GM21526 (cell line): Measurements from ENCODE around the gene CFAP43.
"Not testable (repeated sequence)": the region's sequence is repeated elsewhere in the genome, so short reads cannot be mapped to it uniquely, and the experiment has no call there.

ENCODE experiments used
- ATAC-seq: cut with Tn5 transposase; IDR thresholded peaks from one replicate; pipeline ENCODE4 v1.9.1; 2021; ENCODE audit warnings: moderate library complexity; ENCODE audit not compliant: unreplicated experiment, low FRiP score

The CFAP43 gene

DNA sequence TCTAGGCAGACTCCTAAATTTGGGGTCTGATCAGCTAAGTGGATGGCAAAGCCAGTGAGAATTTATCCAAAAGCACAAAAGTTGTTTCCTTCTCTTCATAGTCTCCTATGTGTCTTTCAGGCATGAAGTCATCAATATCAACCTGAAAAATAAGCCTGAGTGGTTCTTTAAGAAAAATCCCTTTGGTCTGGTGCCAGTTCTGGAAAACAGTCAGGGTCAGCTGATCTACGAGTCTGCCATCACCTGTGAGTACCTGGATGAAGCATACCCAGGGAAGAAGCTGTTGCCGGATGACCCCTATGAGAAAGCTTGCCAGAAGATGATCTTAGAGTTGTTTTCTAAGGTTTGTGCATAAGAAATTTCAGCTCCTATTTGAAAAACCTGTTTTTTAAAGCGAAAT is 27.3 kb upstream of the CFAP43 start:
- no peak for ATAC-seq

DNA sequence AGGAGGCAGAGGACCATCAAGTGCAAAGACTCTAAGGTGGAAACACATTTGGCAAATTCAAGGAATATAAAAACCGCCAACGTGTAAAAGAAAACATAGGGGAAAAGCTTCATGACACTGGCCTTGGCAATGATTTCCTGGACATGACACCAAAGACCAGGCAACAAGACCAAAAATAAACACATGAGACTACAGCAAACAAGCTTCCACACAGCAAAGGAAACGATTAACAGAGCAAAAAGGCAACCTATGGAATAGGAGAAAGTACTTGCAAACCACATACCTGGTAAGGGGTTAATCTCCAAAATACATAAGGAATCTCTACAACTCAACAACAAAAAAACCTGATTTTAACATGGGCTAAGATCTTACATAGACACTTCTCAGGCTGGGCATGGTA is 26.0 kb upstream of the CFAP43 start:
- ATAC-seq, result no peak

DNA sequence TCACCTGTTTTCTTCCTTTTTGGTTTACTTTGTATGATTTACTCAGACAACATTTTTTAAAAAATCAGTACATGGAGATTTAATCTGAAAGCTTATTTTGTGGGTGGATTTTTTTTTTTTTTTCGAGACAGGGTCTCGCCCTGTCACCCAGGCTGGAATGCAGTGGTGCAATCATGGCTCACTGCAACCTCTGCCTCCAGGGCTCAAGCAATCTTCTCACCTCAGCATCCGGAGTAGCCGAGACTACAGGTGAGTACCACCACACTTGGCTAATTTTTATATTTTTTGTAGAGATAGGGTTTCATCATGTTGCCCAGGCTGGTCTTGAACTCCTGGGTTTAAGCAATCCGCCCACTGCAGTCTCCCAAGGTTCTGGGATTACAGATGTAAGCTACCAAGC is 25.1 kb upstream of the CFAP43 start:
- no peak for ATAC-seq

DNA sequence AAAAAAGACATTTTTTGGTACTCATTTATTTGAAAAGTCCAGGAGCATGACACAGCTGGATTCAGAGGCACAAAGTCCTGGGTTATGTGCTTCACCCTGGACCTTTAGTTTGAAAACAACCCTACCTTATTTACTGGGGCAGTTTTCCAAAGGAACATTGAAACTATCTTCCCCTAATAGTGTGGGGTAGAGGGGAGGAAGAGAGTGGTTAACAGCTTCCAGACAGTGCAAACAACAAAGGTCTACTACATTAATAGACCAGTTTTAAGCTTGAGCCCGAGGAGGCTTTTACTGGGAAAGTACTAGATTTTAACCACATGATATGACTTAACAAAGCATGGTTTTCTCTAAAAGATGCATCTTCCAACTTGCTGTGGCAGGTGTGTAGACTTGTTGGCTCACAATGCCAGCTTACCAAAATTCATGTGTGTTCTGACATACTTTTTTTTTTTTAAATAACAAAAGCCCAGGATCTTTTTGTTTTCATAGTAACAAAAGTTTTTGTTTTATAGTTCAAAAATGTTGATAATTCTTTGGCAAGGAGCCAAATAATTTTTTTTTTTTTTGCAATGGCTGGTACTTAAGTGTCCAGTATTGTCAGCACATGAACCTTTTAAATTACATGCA is 24.3 kb upstream of the CFAP43 start:
- ATAC-seq, result no peak

DNA sequence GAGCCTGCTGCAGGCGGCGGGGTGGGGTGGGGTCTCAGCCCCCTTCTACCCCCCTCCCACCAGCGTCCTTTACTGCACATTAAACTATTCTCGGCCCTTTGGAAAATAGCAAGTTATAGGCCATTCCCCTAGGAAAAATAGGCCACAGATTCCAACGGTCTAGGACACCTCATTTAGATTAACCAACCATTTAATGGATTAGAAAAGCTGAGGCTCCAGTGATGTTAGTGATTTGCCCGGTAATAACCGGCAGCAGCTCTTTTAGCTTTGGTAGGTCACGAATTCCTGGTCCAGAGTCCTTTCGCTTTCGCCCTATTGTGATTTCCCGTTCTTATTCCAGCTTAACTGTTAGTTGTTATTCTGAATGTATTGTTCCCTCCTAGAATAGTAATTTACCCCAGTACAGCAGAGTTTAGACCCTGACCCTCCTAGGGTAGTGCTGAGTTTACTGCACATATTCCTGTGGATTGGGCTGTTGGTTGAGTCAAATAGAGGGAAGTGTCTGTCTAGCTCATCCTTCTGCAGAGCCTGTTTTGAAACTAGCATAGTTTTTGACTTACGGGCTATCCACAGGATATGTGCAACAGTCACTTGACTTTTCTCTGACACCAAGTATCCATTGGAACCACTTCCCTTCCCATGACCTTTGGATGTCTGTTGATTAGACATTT is 23.3 kb upstream of the CFAP43 start:
- peak; percentile 42 for ATAC-seq

DNA sequence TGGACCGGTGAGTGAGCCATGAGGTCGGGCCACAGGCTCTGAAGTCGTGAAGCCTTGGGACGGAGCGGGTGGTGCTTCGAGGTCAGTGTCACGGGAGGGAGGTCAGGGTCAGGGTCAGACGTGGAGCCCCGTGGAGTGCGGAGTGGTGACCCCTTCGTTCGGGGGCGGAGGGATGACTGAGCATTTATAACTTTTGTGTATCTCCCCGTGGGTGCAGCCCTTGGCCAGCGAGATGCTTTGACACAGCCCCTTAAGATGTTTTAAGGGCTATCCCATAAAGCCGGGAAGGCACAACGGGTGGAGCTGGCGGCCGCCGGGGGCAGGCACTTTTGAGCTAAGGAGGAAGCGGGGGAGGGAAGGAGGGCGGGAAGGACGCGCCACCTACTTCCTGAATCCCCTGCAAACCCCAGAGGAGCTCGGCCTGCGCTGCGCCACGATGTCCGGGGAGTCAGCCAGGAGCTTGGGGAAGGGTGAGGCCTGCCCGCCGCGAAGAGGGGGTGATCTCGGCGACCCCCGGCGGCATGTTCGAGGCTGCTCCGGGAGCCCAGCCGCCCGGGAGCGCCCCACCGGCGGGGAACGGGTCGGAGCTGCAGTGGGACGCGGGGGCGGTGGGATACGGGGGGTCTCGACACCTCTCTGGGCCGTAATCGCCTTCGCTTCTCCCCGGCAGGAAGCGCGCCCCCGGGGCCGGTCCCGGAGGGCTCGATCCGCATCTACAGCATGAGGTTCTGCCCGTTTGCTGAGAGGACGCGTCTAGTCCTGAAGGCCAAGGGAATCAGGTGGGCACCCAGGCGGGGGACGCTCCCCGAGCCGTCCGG is 22.5 kb upstream of the CFAP43 start, which contains the start of gene GSTO1:
TSS of gene GSTO1 (plus strand) at position 400 of the 818 bp plus-strand sequence. CDS start at position 437, 37 bp downstream.
- ATAC-seq, result peak; percentile 69

DNA sequence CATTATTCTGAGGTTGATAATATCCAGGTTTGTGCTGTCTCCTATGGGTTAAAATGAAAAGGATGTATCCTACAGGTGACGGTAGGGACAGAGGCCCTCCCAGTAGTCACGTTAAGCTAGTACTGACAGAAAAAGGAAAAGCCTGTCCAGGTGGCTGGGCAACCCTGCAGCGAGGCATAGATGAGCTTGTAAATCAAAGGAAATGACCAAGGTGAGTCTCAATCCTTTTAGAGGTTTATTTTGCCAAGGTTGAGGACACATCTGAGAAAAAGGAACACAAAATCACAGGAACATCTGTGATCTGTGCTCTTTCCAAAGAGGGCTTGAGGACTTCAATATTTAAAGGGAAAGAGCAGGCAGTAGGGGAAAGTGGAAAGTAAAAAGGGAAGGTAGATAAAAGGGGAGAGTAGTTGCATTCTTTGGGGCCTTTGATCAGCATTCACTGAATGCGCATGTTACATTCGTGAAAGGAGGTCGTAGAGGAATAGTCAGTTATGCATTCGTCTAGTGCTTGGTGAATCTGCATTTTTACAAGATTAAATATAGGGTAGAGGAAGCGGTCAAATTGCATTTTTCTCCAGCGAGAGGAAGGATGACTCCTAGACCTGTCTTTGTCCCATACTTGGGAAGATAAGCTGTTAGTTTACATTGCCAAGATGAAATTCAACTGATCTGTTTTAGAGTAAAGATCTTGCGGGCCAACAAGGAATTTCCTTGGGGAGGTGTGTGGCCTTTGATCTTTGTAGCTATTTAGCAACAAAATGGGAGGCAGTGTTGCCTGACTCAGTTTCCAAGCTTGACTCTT is 21.6 kb upstream of the CFAP43 start:
- ATAC-seq, result no peak

DNA sequence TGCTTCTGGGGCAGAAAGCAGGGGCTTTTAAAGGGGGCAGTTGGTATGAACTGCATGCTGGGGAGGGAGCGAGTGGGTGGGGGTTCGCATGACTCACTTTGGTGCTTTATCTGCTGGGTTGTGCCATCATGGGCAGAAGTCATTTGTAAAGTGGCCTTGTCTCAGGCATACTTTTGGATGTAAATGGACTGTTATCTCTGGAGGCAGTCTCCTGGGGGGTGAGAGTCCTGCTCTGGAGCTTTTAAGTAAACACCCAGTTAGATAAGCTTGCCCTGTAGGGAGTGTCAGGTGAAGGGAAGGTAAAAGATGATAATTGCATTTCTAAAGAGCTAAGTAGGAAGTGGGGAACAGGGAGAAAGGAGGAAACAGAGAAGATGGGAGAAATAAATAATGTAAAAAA is 20.9 kb upstream of the CFAP43 start:
- no peak for ATAC-seq

DNA sequence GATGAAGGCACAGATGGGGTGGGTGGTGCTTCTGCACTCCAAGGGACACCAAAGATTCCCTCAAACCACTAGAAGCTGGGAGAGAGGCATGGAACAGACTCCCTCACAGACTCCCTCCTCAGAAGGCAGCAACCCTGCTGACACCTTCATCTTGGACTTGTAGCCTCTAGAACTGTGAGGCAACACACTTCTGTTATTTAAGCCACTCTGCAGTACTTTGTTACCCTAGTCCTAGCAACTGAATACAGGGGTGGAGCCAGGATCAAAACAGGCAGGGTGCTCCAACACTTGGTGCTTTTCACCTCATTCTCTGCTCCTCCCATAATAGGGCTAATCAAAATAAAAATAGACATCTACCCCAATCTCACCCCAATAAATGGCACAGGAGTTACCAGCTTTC is 20.2 kb upstream of the CFAP43 start:
- ATAC-seq, result no peak

DNA sequence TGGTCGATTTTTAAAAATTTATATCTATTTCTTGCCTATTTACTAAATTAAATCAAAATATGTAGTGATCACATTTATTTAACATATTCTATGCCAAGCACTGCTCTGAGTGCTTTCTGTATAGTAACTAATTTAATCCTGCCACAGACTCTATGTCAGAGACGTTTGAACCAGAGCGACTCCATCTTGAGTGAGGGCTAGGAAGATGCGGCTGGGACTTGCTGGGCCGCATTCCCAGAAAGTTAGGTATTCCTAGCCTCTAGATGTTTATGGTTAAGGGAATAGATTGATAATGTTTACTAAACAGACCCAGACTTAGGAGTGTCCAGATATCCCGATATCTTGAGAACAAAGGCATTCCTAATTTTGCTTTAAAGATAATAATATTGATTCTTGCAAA is 19.3 kb upstream of the CFAP43 start:
- no peak for ATAC-seq

DNA sequence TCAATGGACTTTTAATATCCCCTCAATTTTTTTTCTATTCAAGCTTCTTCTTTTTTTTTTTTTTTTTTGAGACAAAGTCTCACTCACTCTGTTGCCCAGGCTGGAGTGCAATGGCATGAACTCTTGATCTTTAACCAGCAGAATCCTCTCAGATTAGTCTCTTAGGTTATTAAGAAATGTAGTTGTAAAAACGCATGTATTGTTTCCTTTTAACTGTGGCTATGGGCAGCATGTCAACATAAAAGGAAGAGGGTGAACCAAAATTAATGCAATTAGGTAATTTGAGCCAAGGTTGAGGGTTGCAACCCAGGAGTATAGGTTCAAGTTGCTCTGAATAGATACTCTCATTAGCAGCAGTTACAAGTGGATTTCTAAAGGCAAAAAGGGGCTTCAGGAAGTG is 18.2 kb upstream of the CFAP43 start:
- ATAC-seq, result no peak

DNA sequence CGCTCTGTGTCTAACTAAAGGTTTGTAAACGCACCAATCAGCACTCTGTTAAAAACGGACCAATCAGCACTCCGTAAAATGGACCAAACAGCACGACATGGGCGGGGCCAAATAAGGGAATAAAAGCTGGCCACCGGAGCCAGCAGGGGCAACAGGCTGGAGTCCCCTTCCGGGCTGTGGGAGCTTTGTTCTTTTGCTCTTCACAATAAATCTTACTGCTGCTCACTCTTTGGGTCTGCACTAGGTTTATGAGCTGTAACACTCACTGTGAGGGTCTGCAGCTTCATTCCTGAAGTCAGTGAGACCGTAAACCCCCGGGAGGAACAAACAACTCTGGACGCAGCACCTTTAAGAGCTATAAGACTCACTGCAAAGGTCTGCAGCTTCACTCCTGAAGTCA is 16.8 kb upstream of the CFAP43 start:
- not testable (repeated sequence) for ATAC-seq

DNA sequence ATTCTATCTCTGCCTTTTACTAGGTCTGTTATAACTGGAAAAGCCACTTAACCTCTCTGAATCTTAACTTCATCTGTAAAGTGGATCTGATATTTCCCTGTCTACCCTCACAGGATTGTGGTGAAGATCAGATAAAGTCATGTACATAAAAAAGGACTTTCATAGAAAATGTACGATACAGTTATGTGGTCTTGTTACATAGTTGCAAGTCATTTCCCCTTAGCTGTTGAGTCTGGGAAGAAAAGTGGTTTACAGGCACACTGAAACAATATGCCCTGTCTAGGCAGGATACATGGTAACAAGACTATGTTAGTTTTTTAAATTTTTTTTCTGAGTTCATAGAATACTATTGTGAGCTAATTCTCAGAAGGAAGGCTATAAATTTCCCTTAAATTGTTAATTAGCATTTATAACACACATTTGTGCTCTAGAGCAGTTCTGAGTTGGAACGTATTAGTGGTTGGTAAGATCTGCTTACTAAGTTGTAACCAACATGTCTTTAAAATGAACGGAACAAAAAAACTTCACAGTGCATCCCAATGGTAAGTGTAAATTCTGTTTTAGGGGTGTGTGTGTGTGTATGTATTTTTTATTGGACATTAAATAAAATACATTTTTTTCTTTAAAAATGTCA is 15.5 kb upstream of the CFAP43 start:
- ATAC-seq, result no peak

DNA sequence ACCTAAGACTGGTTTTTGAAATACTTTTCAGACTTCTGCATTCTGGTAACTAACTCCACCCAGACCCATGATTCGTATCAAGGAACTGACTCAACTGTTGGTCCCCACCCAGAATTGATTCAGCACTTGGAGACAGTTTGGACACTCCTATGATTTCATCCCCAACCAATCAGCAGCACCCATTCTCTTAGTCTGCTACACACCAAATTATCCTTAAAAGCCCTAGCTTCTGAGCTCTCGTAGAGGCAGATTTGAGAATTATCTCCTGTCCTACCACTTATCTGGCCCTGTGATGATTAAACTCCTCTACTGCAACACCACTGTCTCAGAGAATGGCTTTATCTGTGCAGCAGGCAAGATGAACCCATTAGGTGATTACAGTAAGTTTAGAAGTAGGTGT is 14.8 kb upstream of the CFAP43 start:
- no peak for ATAC-seq

DNA sequence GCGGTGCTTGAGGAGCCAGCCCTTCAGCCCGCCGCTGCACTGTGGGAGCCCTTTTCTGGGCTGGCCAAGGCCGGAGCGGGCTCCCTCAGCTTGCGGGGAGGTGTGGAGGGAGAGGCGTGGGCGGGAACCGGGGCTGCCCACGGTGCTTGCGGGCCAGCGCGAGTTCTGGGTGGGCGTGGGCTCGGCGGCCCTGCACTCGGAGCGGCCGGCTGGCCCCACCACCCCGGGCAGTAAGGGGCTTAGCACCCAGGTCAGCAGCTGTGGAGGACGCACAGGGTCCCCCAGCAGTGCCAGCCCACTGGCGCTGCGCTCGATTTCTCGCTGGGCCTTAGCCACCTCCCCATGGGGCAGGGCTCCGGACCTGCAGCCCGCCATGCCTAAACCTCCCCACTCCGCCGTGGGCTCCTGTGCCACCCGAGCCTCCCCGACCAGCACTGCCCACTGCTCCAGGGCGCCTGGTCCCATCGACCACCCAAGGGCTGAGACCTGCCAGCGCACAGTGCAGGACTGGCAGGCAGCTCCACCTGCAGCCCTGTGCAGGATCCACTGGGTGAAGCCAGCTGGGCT is 13.0 kb upstream of the CFAP43 start:
- no peak for ATAC-seq

DNA sequence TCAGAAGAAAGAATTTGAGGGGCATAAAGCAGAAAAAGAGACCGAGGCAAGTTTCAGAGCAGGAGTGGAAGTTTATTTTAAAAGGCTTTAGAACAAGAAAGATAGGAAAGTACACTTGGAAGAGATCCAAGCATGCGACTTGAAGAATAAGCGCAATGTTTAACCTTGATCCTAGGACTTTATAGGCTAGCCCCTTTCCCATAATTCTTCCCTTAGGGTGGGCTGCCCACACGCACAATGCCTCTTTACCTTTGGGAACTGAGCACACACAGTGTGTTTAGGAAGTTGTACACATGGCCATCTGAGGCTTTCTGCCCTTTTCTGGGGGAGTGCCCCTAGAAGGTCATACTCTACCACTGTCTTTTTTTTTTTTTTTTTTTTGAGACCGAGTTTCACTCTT is 11.3 kb upstream of the CFAP43 start:
- no peak for ATAC-seq

DNA sequence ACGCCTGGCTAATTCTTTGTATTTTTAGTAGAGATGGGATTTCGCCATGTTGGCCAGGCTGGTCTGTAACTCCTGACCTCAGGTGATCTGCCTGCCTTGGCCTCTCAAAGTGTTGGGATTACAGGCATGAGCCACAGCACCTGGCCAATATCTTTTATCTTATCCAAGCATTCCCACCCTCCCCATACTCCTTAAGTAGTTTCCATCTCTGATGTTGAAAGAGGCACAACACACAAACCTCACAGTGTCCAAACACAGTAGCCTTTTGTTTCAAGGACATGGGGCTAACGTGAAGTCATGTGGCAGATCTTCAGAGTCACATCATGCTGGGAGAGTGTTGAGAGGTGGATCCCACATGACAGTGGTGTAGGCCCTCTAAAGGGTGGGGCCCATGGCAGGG is 10.8 kb upstream of the CFAP43 start:
- ATAC-seq, result not testable (repeated sequence)

DNA sequence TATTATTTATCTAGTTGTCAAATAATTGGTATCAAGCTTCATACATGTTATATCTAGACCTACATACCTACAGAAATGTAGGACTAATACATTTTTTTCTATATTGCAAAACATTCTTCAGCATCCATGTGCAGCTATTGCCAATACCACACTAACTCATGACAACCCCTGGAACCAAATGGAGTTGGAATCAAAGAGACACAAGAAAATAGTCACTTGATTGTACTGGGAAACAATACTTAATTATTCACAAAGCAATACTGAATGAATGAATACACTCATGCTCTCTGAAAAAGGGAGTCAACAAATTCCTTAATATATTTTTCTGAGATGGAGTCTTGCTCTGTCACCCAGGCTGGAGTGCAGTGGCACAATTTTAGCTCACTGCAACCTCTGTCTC is 10.4 kb upstream of the CFAP43 start:
- ATAC-seq, result no peak

DNA sequence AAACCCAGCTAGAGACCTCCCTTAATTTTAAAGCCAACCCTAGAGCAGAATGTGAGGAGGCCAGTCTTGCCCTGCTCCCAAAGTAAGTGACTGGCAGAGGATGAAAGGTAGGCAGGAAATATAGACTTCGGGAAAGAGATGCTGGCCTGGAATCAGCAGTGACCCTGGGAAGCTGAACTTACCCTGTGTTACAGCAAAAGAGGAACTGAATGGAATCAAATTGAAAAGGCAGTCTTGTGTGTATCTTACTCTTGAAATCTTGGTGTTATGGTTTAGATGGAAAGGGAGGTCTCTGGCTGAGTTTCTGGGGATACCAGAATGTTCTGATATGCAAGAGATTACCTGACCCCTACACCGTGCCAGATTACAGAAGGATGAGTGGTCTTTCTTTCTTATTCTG is 7.9 kb upstream of the CFAP43 start:
- no peak for ATAC-seq

DNA sequence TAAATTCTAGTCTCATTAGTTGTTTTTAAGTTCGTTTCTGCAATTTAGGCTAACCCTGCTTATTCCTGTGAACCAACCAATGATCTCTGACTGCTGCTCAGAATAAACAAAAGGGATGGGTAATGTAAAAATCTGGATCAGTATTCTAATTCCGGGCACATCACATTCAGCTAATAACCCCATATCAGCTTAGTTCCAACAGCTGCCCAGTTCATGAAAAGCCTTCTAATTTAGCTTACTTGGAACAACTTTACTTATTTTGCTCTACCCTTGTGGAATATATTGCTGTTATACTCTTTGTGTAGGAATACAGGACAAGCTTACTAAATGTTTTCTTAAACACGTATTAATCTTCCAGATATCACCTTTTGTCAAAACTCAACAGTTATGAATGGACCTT is 3.6 kb upstream of the CFAP43 start:
- no peak for ATAC-seq
